A673 (cell line): Measurements from ENCODE around the gene SLC7A6.

Source experiments
- CTCF ChIP-seq: fragments of 300-800, 200-600 bp; sonication (generic); conservative IDR thresholded peaks from 2 replicates; pipeline ENCODE4 v1.5.1; 2017; ENCODE audit warnings: low read depth, mild to moderate bottlenecking, antibody characterized with exemption, low read length, moderate library complexity, mixed read lengths
- EZH2 ChIP-seq: fragments of 200-600 bp; sonication (generic); IDR thresholded peaks from 2 replicates; pipeline ENCODE4 v1.6.1; 2017; ENCODE audit warnings: borderline replicate concordance, low read depth, mild to moderate bottlenecking, mixed read lengths, antibody characterized with exemption, low read length; ENCODE audit not compliant: poor library complexity, severe bottlenecking

- no peak for TF ChIP-seq CTCF
- TF ChIP-seq EZH2, result no peak
Measured at GRCh38 chr16:68296693-68297092, 32.4 kb downstream of the SLC7A6 start.
